ENCODE measurements around the gene CD177.
"Not testable (repeated sequence)": the region's sequence is repeated elsewhere in the genome, so short reads cannot be mapped to it uniquely, and the experiment has no call there.

The CD177 gene

GRCh38 chr19:43382586-43383216 lies 29.2 kb downstream of the CD177 start:
- not testable (repeated sequence) for DNase-seq

GRCh38 chr19:43383254-43383653 lies 29.8 kb downstream of the CD177 start:
- not testable (repeated sequence) for DNase-seq

GRCh38 chr19:43383759-43384158 lies 30.3 kb downstream of the CD177 start:
- DNase-seq: not testable (repeated sequence)

- not testable (repeated sequence) for DNase-seq
Observed at GRCh38 chr19:43390903-43391551, 37.5 kb downstream of the CD177 start.

GRCh38 chr19:43391552-43391935 lies 38.1 kb downstream of the CD177 start:
- not testable (repeated sequence) for DNase-seq

GRCh38 chr19:43393501-43393900 lies 40.0 kb downstream of the CD177 start:
- DNase-seq: not testable (repeated sequence)

- no peak for DNase-seq
Observed at GRCh38 chr19:43395561-43395960, 42.1 kb downstream of the CD177 start.

- no peak for DNase-seq
Observed at GRCh38 chr19:43406297-43406696, 52.8 kb downstream of the CD177 start.

GRCh38 chr19:43407416-43408005 lies 54.0 kb downstream of the CD177 start:
- DNase-seq: no peak

GRCh38 chr19:43408043-43408442 lies 54.6 kb downstream of the CD177 start:
- no peak for DNase-seq

- DNase-seq: no peak
Observed at GRCh38 chr19:43409415-43409814, 55.9 kb downstream of the CD177 start.

- no peak for DNase-seq
Observed at GRCh38 chr19:43412441-43412840, 59.0 kb downstream of the CD177 start.

All from activated naive CD4-positive, alpha-beta T cell (primary cell).